Measurements from ENCODE around the gene CYP3A4.

CYP3A4 gene

DNA sequence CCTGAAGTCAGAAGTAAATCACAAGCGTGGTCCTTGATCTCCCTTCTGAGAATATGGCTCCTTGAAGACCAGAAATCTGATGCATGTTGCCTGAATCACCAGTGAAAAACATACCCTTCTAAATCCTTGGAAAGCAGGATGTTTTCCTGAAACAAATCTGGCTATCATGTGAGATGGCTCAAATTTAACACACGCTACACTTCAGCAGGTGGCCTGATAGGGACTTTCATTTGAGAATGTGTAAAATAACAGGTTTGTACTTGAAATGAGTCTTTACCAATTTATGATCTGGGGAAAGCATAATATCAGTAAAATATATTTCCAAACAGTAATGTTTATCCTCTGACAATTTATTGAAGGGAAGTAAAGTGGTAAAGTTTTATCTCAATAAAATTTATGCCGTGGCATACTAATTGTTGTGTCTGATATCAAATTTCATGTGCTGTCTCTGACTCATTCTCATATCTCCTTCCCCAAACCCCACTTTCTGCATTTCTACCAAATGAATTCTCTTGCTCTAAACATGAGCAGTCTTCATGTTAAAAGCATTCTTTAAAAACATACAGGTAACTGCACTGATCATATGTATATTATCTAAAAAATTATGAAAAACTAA is 17.4 kb downstream of the CYP3A4 start:
- Histone ChIP-seq H3K79me1 (ENCODE audit: low read length) (no peaks in the 10 kb centered on the region), H2BK5ac (ENCODE audit: low read length) (no peak overlapping the region), H2BK15ac (replicated peaks; ENCODE audit: low read depth) (no peak overlapping the region), H2BK120ac (ENCODE audit: low read depth, low read length) (no peak overlapping the region), H3K4me3 (ENCODE audit: low read length) (no peak overlapping the region), H3K27ac (ENCODE audit: low read depth, low read length) (no peak overlapping the region), H3K9ac (ENCODE audit: low read length) (no peak overlapping the region), H4K5ac (ENCODE audit: low read length) (no peak overlapping the region), H3K18ac (ENCODE audit: low read length) (no peak overlapping the region), H3K23ac (ENCODE audit: low read length) (no peak overlapping the region), H3K79me2 (ENCODE audit: control insufficient read depth, insufficient read depth, low read length) (no peaks in the 10 kb centered on the region), H4K8ac (ENCODE audit: low read depth, low read length) (no peak overlapping the region), H2AK5ac (ENCODE audit: low read length) (no peak overlapping the region), H3K36me3 (ENCODE audit: control insufficient read depth, insufficient read depth, low read length) (no peaks in the 10 kb centered on the region), H3K4ac (ENCODE audit: low read depth, low read length) (no peak overlapping the region), H3K4me2 (ENCODE audit: low read length) (no peak overlapping the region), H3K56ac (ENCODE audit: low read length) (no peak overlapping the region), H3K27me3 (ENCODE audit: insufficient read depth, low read length, poor library complexity) (no peaks in the 10 kb centered on the region), H3K4me1 (ENCODE audit: control insufficient read depth, low read depth, low read length) (no peaks in the 10 kb centered on the region)
- WGBS (ENCODE audit: extremely low coverage, insufficient coverage, low lambda C conversion rate): no CpG with 5 or more reads among the region's 3 CpGs
- DNase-seq: no peak

DNA sequence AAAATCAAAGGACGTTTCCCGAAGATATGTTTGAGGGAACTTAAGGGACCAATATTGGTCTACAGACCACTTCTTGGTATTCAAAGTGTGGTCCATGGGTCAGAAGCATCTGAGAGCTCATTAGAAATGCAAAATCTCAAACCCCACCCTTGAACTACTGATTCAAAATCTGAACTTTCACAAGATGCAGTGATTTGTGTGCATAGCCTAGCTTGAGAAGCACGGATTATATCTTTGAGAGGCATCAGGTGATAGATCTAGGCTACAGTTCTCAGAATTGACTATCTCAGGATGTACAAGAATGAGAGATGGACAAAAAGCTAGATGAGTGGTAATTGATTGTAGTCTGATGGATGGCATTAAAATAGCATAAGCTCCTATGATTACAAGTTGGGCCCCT is 19.5 kb downstream of the CYP3A4 start:
- no CpG with 5 or more reads among the region's 3 CpGs for WGBS (ENCODE audit: extremely low coverage, insufficient coverage, low lambda C conversion rate)
- Histone ChIP-seq H3K36me3 (ENCODE audit: control insufficient read depth, insufficient read depth, low read length) (no peaks in the 10 kb centered on the region), H4K5ac (ENCODE audit: low read length) (no peak overlapping the region), H2BK5ac (ENCODE audit: low read length) (no peak overlapping the region), H2BK120ac (ENCODE audit: low read depth, low read length) (no peak overlapping the region), H2AK5ac (ENCODE audit: low read length) (no peak overlapping the region), H3K4me2 (ENCODE audit: low read length) (no peak overlapping the region), H3K4me3 (ENCODE audit: low read length) (no peak overlapping the region), H4K8ac (ENCODE audit: low read depth, low read length) (no peak overlapping the region), H3K27ac (ENCODE audit: low read depth, low read length) (no peak overlapping the region), H3K56ac (ENCODE audit: low read length) (no peak overlapping the region), H3K79me1 (ENCODE audit: low read length) (no peaks in the 10 kb centered on the region), H3K18ac (ENCODE audit: low read length) (no peak overlapping the region), H3K23ac (ENCODE audit: low read length) (no peak overlapping the region), H3K9ac (ENCODE audit: low read length) (no peak overlapping the region), H3K4ac (ENCODE audit: low read depth, low read length) (no peak overlapping the region), H2BK15ac (replicated peaks; ENCODE audit: low read depth) (no peak overlapping the region), H3K27me3 (ENCODE audit: insufficient read depth, low read length, poor library complexity) (no peaks in the 10 kb centered on the region), H3K4me1 (ENCODE audit: control insufficient read depth, low read depth, low read length) (no peaks in the 10 kb centered on the region), H3K79me2 (ENCODE audit: control insufficient read depth, insufficient read depth, low read length) (no peaks in the 10 kb centered on the region)
- no peak for DNase-seq

DNA sequence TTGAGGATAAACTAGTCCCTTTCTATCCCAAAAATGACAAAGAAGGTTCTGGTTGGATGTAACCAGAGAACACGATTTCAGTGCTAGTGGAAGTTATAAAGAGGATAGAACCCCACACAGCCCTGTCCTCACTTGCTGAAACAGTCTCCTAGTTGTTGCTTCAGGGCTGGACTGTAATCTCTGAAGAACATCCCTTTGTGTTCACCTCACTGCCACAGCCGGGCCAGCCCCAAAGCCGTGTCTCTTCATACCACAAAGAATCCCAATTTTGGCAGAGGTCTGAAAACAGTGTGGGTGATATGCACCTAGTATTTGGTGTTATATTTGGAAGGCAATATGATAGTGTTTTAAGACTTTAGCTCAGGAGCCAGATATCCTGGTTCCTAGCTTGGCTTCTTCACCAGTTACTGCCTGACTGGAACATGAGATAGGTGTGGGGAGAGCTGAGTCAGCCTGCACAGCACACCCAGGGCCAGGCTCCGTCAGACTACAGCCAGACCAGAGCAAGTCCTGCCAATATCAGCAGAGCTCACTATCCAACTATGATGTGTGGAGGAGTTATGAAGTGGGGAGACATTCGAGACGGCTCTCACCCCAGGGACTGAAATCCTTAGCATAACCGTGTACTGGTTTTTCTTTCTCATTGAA is 21.2 kb downstream of the CYP3A4 start:
- H3K79me1 ChIP-seq (ENCODE audit: low read length): no peaks in the 10 kb centered on the region
- no peak overlapping the region for H3K18ac ChIP-seq (ENCODE audit: low read length)
- H3K9ac ChIP-seq (ENCODE audit: low read length): no peak overlapping the region
- no peak overlapping the region for H3K4me2 ChIP-seq (ENCODE audit: low read length)
- no peak overlapping the region for H3K4ac ChIP-seq (ENCODE audit: low read depth, low read length)
- no peak overlapping the region for H2BK5ac ChIP-seq (ENCODE audit: low read length)
- no peak overlapping the region for H4K8ac ChIP-seq (ENCODE audit: low read depth, low read length)
- H4K5ac ChIP-seq (ENCODE audit: low read length): no peak overlapping the region
- no peaks in the 10 kb centered on the region for H3K79me2 ChIP-seq (ENCODE audit: control insufficient read depth, insufficient read depth, low read length)
- no peak overlapping the region for H3K27ac ChIP-seq (ENCODE audit: low read depth, low read length)
- H3K36me3 ChIP-seq (ENCODE audit: control insufficient read depth, insufficient read depth, low read length): no peaks in the 10 kb centered on the region
- no peaks in the 10 kb centered on the region for H3K27me3 ChIP-seq (ENCODE audit: insufficient read depth, low read length, poor library complexity)
- no peak overlapping the region for H3K56ac ChIP-seq (ENCODE audit: low read length)
- no peak overlapping the region for H2BK120ac ChIP-seq (ENCODE audit: low read depth, low read length)
- no peaks in the 10 kb centered on the region for H3K4me1 ChIP-seq (ENCODE audit: control insufficient read depth, low read depth, low read length)
- no peak overlapping the region for H2BK15ac ChIP-seq (replicated peaks; ENCODE audit: low read depth)
- H2AK5ac ChIP-seq (ENCODE audit: low read length): no peak overlapping the region
- H3K23ac ChIP-seq (ENCODE audit: low read length): no peak overlapping the region
- H3K4me3 ChIP-seq (ENCODE audit: low read length): no peak overlapping the region
- no peak for DNase-seq
- WGBS (ENCODE audit: extremely low coverage, insufficient coverage, low lambda C conversion rate): no CpG with 5 or more reads among the region's 7 CpGs

DNA sequence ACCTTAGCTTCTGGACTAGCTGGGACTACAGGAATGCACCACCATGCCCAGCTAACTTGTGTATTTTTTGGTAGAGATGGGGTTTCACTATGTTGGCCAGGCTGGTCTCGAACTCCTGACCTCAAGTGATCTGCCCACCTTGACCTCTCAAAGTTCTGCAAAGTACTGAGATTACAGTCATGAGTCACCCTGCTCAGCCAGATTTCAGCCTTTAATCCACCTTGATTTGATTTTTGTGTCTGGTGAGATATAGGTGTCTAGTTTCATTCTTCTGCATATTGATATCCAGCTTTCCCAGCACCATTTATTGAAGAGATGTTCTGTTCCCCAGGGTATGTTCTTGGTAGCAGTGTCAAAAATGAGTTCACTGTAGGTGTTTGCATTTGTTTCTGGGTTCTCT is 28.9 kb downstream of the CYP3A4 start:
- Histone ChIP-seq H3K4me1 (ENCODE audit: control insufficient read depth, low read depth, low read length) (no peaks in the 10 kb centered on the region), H3K4me3 (ENCODE audit: low read length) (no peak overlapping the region), H4K5ac (ENCODE audit: low read length) (no peak overlapping the region), H4K8ac (ENCODE audit: low read depth, low read length) (no peak overlapping the region), H3K23ac (ENCODE audit: low read length) (no peak overlapping the region), H3K18ac (ENCODE audit: low read length) (no peak overlapping the region), H2BK120ac (ENCODE audit: low read depth, low read length) (no peak overlapping the region), H3K79me1 (ENCODE audit: low read length) (no peaks in the 10 kb centered on the region), H2BK15ac (replicated peaks; ENCODE audit: low read depth) (no peak overlapping the region), H2BK5ac (ENCODE audit: low read length) (no peak overlapping the region), H3K9ac (ENCODE audit: low read length) (no peak overlapping the region), H3K79me2 (ENCODE audit: control insufficient read depth, insufficient read depth, low read length) (no peaks in the 10 kb centered on the region), H3K4ac (ENCODE audit: low read depth, low read length) (no peak overlapping the region), H3K36me3 (ENCODE audit: control insufficient read depth, insufficient read depth, low read length) (no peaks in the 10 kb centered on the region), H3K56ac (ENCODE audit: low read length) (no peak overlapping the region), H3K27me3 (ENCODE audit: insufficient read depth, low read length, poor library complexity) (no peaks in the 10 kb centered on the region), H3K27ac (ENCODE audit: low read depth, low read length) (no peak overlapping the region), H2AK5ac (ENCODE audit: low read length) (no peak overlapping the region), H3K4me2 (ENCODE audit: low read length) (no peak overlapping the region)
- WGBS (ENCODE audit: extremely low coverage, insufficient coverage, low lambda C conversion rate): no CpG with 5 or more reads among the region's 1 CpG
- DNase-seq: no peak

DNA sequence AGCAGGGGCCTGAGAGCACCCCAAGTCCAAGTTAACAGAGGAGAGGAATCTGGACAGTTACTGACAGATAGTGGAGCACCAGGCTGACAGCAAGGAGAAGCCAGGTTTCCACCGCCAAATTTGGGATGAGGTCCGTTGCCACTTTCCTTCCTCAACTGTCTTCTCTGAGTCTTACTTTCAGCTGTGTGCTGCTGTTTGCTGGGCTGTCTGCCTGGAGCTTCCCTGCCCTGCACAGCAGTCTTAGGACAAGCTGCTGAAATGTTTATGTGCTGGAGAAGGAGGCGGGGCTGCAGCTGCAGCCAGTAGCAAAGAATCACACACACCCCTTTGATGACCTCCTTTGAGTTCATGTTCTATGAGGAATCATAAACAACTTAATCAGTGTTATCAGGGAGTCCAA is 31.6 kb downstream of the CYP3A4 start:
- Histone ChIP-seq H3K27me3 (ENCODE audit: insufficient read depth, low read length, poor library complexity) (no peaks in the 10 kb centered on the region), H3K23ac (ENCODE audit: low read length) (no peak overlapping the region), H3K4me1 (ENCODE audit: control insufficient read depth, low read depth, low read length) (no peaks in the 10 kb centered on the region), H3K4me3 (ENCODE audit: low read length) (no peak overlapping the region), H3K79me1 (ENCODE audit: low read length) (no peaks in the 10 kb centered on the region), H3K79me2 (ENCODE audit: control insufficient read depth, insufficient read depth, low read length) (no peaks in the 10 kb centered on the region), H3K36me3 (ENCODE audit: control insufficient read depth, insufficient read depth, low read length) (no peaks in the 10 kb centered on the region), H4K8ac (ENCODE audit: low read depth, low read length) (no peak overlapping the region), H3K56ac (ENCODE audit: low read length) (no peak overlapping the region), H2BK15ac (replicated peaks; ENCODE audit: low read depth) (no peak overlapping the region), H3K27ac (ENCODE audit: low read depth, low read length) (no peak overlapping the region), H2BK5ac (ENCODE audit: low read length) (no peak overlapping the region), H3K9ac (ENCODE audit: low read length) (no peak overlapping the region), H3K18ac (ENCODE audit: low read length) (no peak overlapping the region), H2AK5ac (ENCODE audit: low read length) (no peak overlapping the region), H3K4me2 (ENCODE audit: low read length) (no peak overlapping the region), H3K4ac (ENCODE audit: low read depth, low read length) (no peak overlapping the region), H4K5ac (ENCODE audit: low read length) (no peak overlapping the region), H2BK120ac (ENCODE audit: low read depth, low read length) (no peak overlapping the region)
- no peak for DNase-seq
- WGBS (ENCODE audit: extremely low coverage, insufficient coverage, low lambda C conversion rate): no CpG with 5 or more reads among the region's 3 CpGs
